K562 (cell line): ENCODE results near the gene FBN3. TPM values are rescaled to one million over a fixed set of nuclear protein-coding genes. Genes with fewer than 3 reads are reported as not detected.
A peak's percentile ranks its signal among the peaks of the same experiment; 100 is the strongest.

Source experiments
- ATAC-seq: fragments of 200-7000 bp; cut with Tn5 transposase; 3 replicates; pipeline ENCODE4 v1.9.1; 2020; ENCODE audit warnings: moderate library complexity
- BruUV-seq: library from RNA; stranded (reverse); fragments of 400-500 nt; replicated peaks from 2 replicates; lab custom pipeline; 2021; lab: Mats Ljungman, UMichigan
- CTCF ChIA-PET: fragments of 300-600 bp; formaldehyde crosslinking; extraction: SDS; loops from one replicate; lab custom pipeline; 2021; ENCODE audit warnings: low intra/inter-chr PET ratio; lab: Yijun Ruan, JAX
- POLR2A ChIA-PET: fragments of 300-600, 350-650 bp; sonication (Branson Sonifier 250); formaldehyde crosslinking; extraction: SDS; loops from one replicate; lab custom pipeline; 2021; ENCODE audit warnings: antibody characterized with exemption, inconsistent platforms; lab: Yijun Ruan, JAX
- DNase-seq, 4 experiments: peaks; one replicate each; pipeline versions ENCODE4 v3.0.0 to v3.0.0-alpha.2; 2011 to 2018; ENCODE audit warnings: low spot score in 3 of 4, mixed read lengths in 3 of 4; ENCODE audit errors: extremely low read depth in 1 of 4
- FAIRE-seq: peaks from 2 replicates; lab custom pipeline; 2011; peaks lifted over from hg19 to GRCh38; lab: Jason Lieb, UNC
- H2AFZ ChIP-seq: 2 replicates; pipeline ENCODE4 v1.6.0; 2011; ENCODE audit warnings: low read depth, low read length, control low read depth, inconsistent platforms
- H3K27ac ChIP-seq: fragments of 200-600 bp; 3 replicates; pipeline ENCODE4 v1.8.0; 2011; ENCODE audit warnings: low read depth, mild to moderate bottlenecking, control low read depth, inconsistent platforms, low read length, moderate library complexity, mixed read lengths; ENCODE audit errors: extremely low read depth
- H3K27me3 ChIP-seq, 2 experiments: fragments of 300-600 bp in 1 of 2; 2 replicates in 1 of 2; 3 replicates in 1 of 2; pipeline versions ENCODE4 v1.6.0 to v1.8.0; 2011; ENCODE audit warnings: inconsistent platforms in 2 of 2, low read length in 2 of 2, mild to moderate bottlenecking in 1 of 2, mixed read lengths in 1 of 2, moderate library complexity in 1 of 2; ENCODE audit not compliant: control insufficient read depth in 2 of 2, insufficient read depth in 2 of 2
- H3K36me3 ChIP-seq: fragments of 300-600 bp; 3 replicates; pipeline ENCODE4 v1.8.0; 2011; ENCODE audit warnings: mild to moderate bottlenecking, low read length, inconsistent platforms; ENCODE audit not compliant: control insufficient read depth, insufficient read depth
- H3K4me1 ChIP-seq, 2 experiments: fragments of 200-600 bp in 1 of 2; replicated peaks in 1 of 2; 2 replicates in 1 of 2; 3 replicates in 1 of 2; pipeline versions ENCODE4 v1.5.1 to v1.8.0; 2011; ENCODE audit warnings: inconsistent platforms in 2 of 2, low read length in 2 of 2, mild to moderate bottlenecking in 1 of 2, mixed read lengths in 1 of 2, moderate library complexity in 1 of 2; ENCODE audit not compliant: control insufficient read depth in 2 of 2, insufficient read depth in 2 of 2
- H3K4me2 ChIP-seq: 2 replicates; pipeline ENCODE4 v1.6.1; 2011; ENCODE audit warnings: low read length, control low read depth, inconsistent platforms, mixed read lengths; ENCODE audit not compliant: insufficient read depth
- H3K4me3 ChIP-seq: fragments of 200-600 bp; sonication (generic), shearing (Covaris generic); 2 replicates; pipeline ENCODE4 v1.5.1; 2016; ENCODE audit warnings: control low read depth, inconsistent platforms
- H3K79me2 ChIP-seq: fragments of 200-600 bp; 3 replicates; pipeline ENCODE4 v1.8.0; 2011; ENCODE audit warnings: low read length, inconsistent platforms; ENCODE audit not compliant: control insufficient read depth, insufficient read depth
- H3K9ac ChIP-seq, 2 experiments: 2 replicates each; pipeline versions ENCODE4 v1.6.0 to v1.6.1; 2011; ENCODE audit warnings: low read depth in 2 of 2, low read length in 2 of 2, control low read depth in 1 of 2, inconsistent platforms in 1 of 2, mild to moderate bottlenecking in 1 of 2, mixed read lengths in 1 of 2; ENCODE audit not compliant: insufficient read depth in 1 of 2
- H3K9me1 ChIP-seq: one replicate; pipeline ENCODE4 v1.6.0; 2011; ENCODE audit warnings: inconsistent platforms, mild to moderate bottlenecking, low read length, moderate library complexity; ENCODE audit not compliant: control insufficient read depth, insufficient read depth
- H3K9me3 ChIP-seq: replicated peaks from 2 replicates; pipeline ENCODE4 v1.5.1; 2011; ENCODE audit warnings: low read depth, low read length, inconsistent platforms; ENCODE audit not compliant: control insufficient read depth, insufficient read depth
- H4K20me1 ChIP-seq: replicated peaks from 2 replicates; pipeline ENCODE4 v1.6.1; 2011; ENCODE audit warnings: low read length, inconsistent platforms, mixed read lengths; ENCODE audit not compliant: control insufficient read depth, insufficient read depth
- ATF2 ChIP-seq: sonication (generic); formaldehyde crosslinking; IDR thresholded peaks from 2 replicates; pipeline ENCODE4 v1.8.1; 2022; ENCODE audit warnings: missing genetic modification reagents
- CHCHD3 ChIP-seq: fragments of 250-450 bp; sonication (Bioruptor Pico); IDR thresholded peaks from 2 replicates; pipeline ENCODE4 v2.1.2; 2022; ENCODE audit warnings: mild to moderate bottlenecking
- KDM1A ChIP-seq, 2 experiments: fragments of 450-650 bp; IDR thresholded peaks; 2 replicates each; pipeline ENCODE4 v1.6.1; 2016; ENCODE audit warnings: mild to moderate bottlenecking in 2 of 2
- MEF2D ChIP-seq: conservative IDR thresholded peaks from 2 replicates; pipeline ENCODE4 v1.6.1; 2016; ENCODE audit warnings: low read depth, missing genetic modification characterization, missing compliant biosample characterization
- MTA3 ChIP-seq: fragments of 450-650 bp; formaldehyde crosslinking; IDR thresholded peaks from 2 replicates; pipeline ENCODE4 v1.6.1; 2017; ENCODE audit warnings: mild to moderate bottlenecking, borderline replicate concordance
- PBX2 ChIP-seq, 2 experiments: IDR thresholded peaks in 1 of 2; conservative IDR thresholded peaks in 1 of 2; 2 replicates each; pipeline ENCODE4 v1.6.1; 2016; ENCODE audit warnings: low read depth in 2 of 2, mild to moderate bottlenecking in 1 of 2, missing compliant biosample characterization in 1 of 2, missing genetic modification characterization in 1 of 2, moderate library complexity in 1 of 2
- TEAD2 ChIP-seq: fragments of 450-650 bp; IDR thresholded peaks from 2 replicates; pipeline ENCODE4 v1.6.1; 2016; ENCODE audit warnings: missing genetic modification characterization, control low read depth, missing compliant biosample characterization
- TRIM25 ChIP-seq: fragments of 450-650 bp; IDR thresholded peaks from 2 replicates; pipeline ENCODE4 v1.7.0; 2016; ENCODE audit warnings: borderline replicate concordance
- WGBS: fragments of 100-300 bp; shearing (Covaris generic); methylation state at CpG from one replicate; pipeline ENCODE4 v1.1.6; 2016; ENCODE audit warnings: low coverage, mixed read lengths; ENCODE audit not compliant: insufficient coverage; ENCODE audit errors: missing lambda C conversion rate; 5-methylcytosine and 5-hydroxymethylcytosine counted together
- in situ Hi-C: fragments of 300-500 bp; cut with MboI; formaldehyde crosslinking; loops from 4 replicates; pipeline ENCODE4 v1.15.0; 2018; ENCODE audit warnings: inconsistent platforms, mixed read lengths
- intact Hi-C: fragments of 100-400 bp; cut with micrococcal nuclease; formaldehyde crosslinking; loops from 2 replicates; pipeline ENCODE4 v1.14.2; 2022
- polyA plus RNA-seq, 8 experiments: library from polyadenylated mRNA; depleted of rRNA in 4 of 8; stranded (reverse) in 5 of 8; unstranded in 3 of 8; fragments of >200 nt; fragmentation: Nextera tagmentation in 2 of 8; fragmentation: Illumina TruSeq in 1 of 8; extraction: Ambion mirVana in 2 of 8; extraction: Trizol in 1 of 8; gene quantifications; 2 replicates each; pipeline versions ENCODE4 v1.2.1 to v1.2.3, GENCODE V29; 2011 to 2014; ENCODE audit warnings: inconsistent platforms in 1 of 8, missing spikeins in 1 of 8
- total RNA-seq, 7 experiments: library from RNA; depleted of rRNA in 6 of 7; stranded (reverse); fragments of >200 nt in 6 of 7; fragmentation: Illumina TruSeq in 2 of 7; extraction: Trizol in 2 of 7; gene quantifications; 2 replicates each; pipeline versions ENCODE4 v1.2.1 to v1.2.3, GENCODE V29; 2011 to 2021; ENCODE audit warnings: low replicate concordance in 1 of 7

FBN3 gene
- total and polyA plus RNA-seq, 9 of the 15 experiments (the other 6 are each of a cell fraction or from before 2014, with no cell fraction given): under 0.01 to 0.29 (median 0.01) TPM; not detected in 4

- no peak overlapping the region for H3K4me2 ChIP-seq
- H3K9me1 ChIP-seq: no peaks in the 10 kb centered on the region
- no peak overlapping the region for H2AFZ ChIP-seq
- no peaks in the 10 kb centered on the region for H3K36me3 ChIP-seq
- CTCF ChIA-PET: no interaction called here
- FAIRE-seq: no peak
- no peak for DNase-seq
- peaks cover 0 to 19% of the 10 kb centered on the region in 2 experiments; a peak in 2 of 5 replicates for H3K4me1 ChIP-seq
- TF ChIP-seq PBX2 (CRISPR knock-in tag; IDR thresholded peaks at IDR 0.05; ENCODE audit: low read depth): no peak
- TF ChIP-seq PBX2 (tag; conservative IDR thresholded peaks at IDR 0.05; ENCODE audit: low read depth): no peak
- TF ChIP-seq ATF2: no peak
- TF ChIP-seq CHCHD3 (CRISPR knock-in tag): no peak
- no peak for TF ChIP-seq TRIM25
- no peak for TF ChIP-seq TEAD2 (tag)
- TF ChIP-seq KDM1A (IDR thresholded peaks at IDR 0.05): peak in 1 of 2 experiments; percentile 72; a peak in 1 of 4 replicates
- no peak for TF ChIP-seq MEF2D (tag)
- no peak for TF ChIP-seq MTA3
- TF ChIP-seq, all 486 proteins: peak for 1
- peaks cover 55 to 87% of the 10 kb centered on the region in 2 experiments for H3K27me3 ChIP-seq
- H3K79me2 ChIP-seq: no peaks in the 10 kb centered on the region
- H3K9ac ChIP-seq: no peak overlapping the region
- no peaks in the 10 kb centered on the region for H3K9me3 ChIP-seq
- intact Hi-C loops: no loop called here
- peaks cover 7% of the 10 kb centered on the region for H4K20me1 ChIP-seq
- in situ Hi-C loops: no loop called here
- 2% methylated on average over 8 of the region's 8 CpGs for WGBS
- POLR2A ChIA-PET: no interaction called here
- no peak overlapping the region for H3K27ac ChIP-seq
- BruUV-seq: no TSS peak
- no peak for ATAC-seq
- H3K4me3 ChIP-seq: no peak overlapping the region
These were observed 20.8 kb downstream of the FBN3 start for GRCh38 chr19:8128551-8128950.
